ENCODE data around the gene PHF21A.

GRCh38 chr11:46106530-46107407 lies 14.5 kb downstream of the PHF21A start:
- TF ChIP-seq SUZ12 (IDR thresholded peaks at IDR 0.05; ENCODE audit: extremely low read depth, insufficient read depth, insufficient read length) (no peak), ZNF274 (IDR thresholded peaks at IDR 0.05; ENCODE audit: low read depth, low read length) (no peak)
